HG03280 (cell line): ENCODE results near the gene CXCR5.

ENCODE experiments used
- ATAC-seq: cut with Tn5 transposase; IDR thresholded peaks from one replicate; pipeline ENCODE4 v1.9.1; 2021; ENCODE audit warnings: mild to moderate bottlenecking, moderate library complexity; ENCODE audit not compliant: unreplicated experiment

CXCR5 gene

GRCh38 chr11:118876286-118876685, 7.4 kb upstream of the CXCR5 start:
- ATAC-seq: no peak

- no peak for ATAC-seq
Measured at GRCh38 chr11:118877487-118878162, 6.1 kb upstream of the CXCR5 start.

GRCh38 chr11:118878163-118878563, 5.5 kb upstream of the CXCR5 start:
- no peak for ATAC-seq

GRCh38 chr11:118881228-118881627, 2.5 kb upstream of the CXCR5 start:
- no peak for ATAC-seq

- no peak for ATAC-seq
Measured at GRCh38 chr11:118882491-118882890, 1.2 kb upstream of the CXCR5 start.

- no peak for ATAC-seq
Measured at GRCh38 chr11:118883004-118883367, 706 bp upstream of the CXCR5 start.

- ATAC-seq: no peak
Measured at GRCh38 chr11:118884875-118885274, 1.2 kb downstream of the CXCR5 start.

GRCh38 chr11:118885319-118885718, 1.6 kb downstream of the CXCR5 start:
- no peak for ATAC-seq

GRCh38 chr11:118885831-118886565, 2.3 kb downstream of the CXCR5 start:
- no peak for ATAC-seq

- no peak for ATAC-seq
Measured at GRCh38 chr11:118886681-118887111, 3.0 kb downstream of the CXCR5 start.

- no peak for ATAC-seq
Measured at GRCh38 chr11:118887206-118887605, 3.5 kb downstream of the CXCR5 start.

GRCh38 chr11:118888398-118888797, 4.7 kb downstream of the CXCR5 start:
- no peak for ATAC-seq

- no peak for ATAC-seq
Measured at GRCh38 chr11:118889797-118890196, 6.1 kb downstream of the CXCR5 start.

GRCh38 chr11:118892514-118892913, 8.8 kb downstream of the CXCR5 start:
- ATAC-seq: no peak

- ATAC-seq: no peak
Measured at GRCh38 chr11:118892964-118893363, 9.3 kb downstream of the CXCR5 start.

GRCh38 chr11:118893662-118894061, 10.0 kb downstream of the CXCR5 start:
- no peak for ATAC-seq

- ATAC-seq: no peak
Measured at GRCh38 chr11:118894192-118894591, 10.5 kb downstream of the CXCR5 start.

- ATAC-seq: no peak
Measured at GRCh38 chr11:118895093-118896039, 11.7 kb downstream of the CXCR5 start.

- ATAC-seq: no peak
Measured at GRCh38 chr11:118896472-118896913, 12.8 kb downstream of the CXCR5 start.

GRCh38 chr11:118896921-118897591, 13.4 kb downstream of the CXCR5 start:
- no peak for ATAC-seq
